IgD-negative memory B cell (primary cell): ENCODE results near the gene ZSCAN29. TPM values are rescaled to one million over a fixed set of nuclear protein-coding genes. Genes with fewer than 3 reads are reported as not detected.
A peak's percentile ranks its signal among the peaks of the same experiment; 100 is the strongest.

Experiments used
- H3K27ac Mint-ChIP-seq, 3 donors: one replicate each; pipeline ENCODE4 v1.8.0; 2020 to 2022; ENCODE audit warnings: mild to moderate bottlenecking in 3 of 3, mixed read lengths in 3 of 3, moderate library complexity in 1 of 3
- H3K27me3 Mint-ChIP-seq: one replicate; pipeline ENCODE4 v1.8.0; 2021; ENCODE audit warnings: mixed read lengths
- H3K36me3 Mint-ChIP-seq: one replicate; pipeline ENCODE4 v1.8.0; 2020; ENCODE audit warnings: mild to moderate bottlenecking, mixed read lengths
- H3K4me1 Mint-ChIP-seq, 3 donors: one replicate each; pipeline ENCODE4 v1.8.0; 2020 to 2022; ENCODE audit warnings: mixed read lengths in 3 of 3, mild to moderate bottlenecking in 1 of 3
- H3K4me3 Mint-ChIP-seq, 4 donors: one replicate each; pipeline ENCODE4 v1.8.0; 2020 to 2022; ENCODE audit warnings: mild to moderate bottlenecking in 4 of 4, mixed read lengths in 4 of 4, moderate library complexity in 3 of 4
- H3K9me3 Mint-ChIP-seq, 3 donors: one replicate each; pipeline ENCODE4 v1.8.0; 2020 to 2021; ENCODE audit warnings: mixed read lengths in 3 of 3, mild to moderate bottlenecking in 1 of 3
- polyA plus RNA-seq: library from polyadenylated mRNA; unstranded; fragments of 300-500 nt; fragmentation: Illumina TruSeq; gene quantifications from one replicate; pipeline ENCODE4 v1.2.3, GENCODE V29; 2021

The ZSCAN29 gene
- polyA plus RNA-seq, 1 donor from 2014 or later: 8.2 TPM

DNA sequence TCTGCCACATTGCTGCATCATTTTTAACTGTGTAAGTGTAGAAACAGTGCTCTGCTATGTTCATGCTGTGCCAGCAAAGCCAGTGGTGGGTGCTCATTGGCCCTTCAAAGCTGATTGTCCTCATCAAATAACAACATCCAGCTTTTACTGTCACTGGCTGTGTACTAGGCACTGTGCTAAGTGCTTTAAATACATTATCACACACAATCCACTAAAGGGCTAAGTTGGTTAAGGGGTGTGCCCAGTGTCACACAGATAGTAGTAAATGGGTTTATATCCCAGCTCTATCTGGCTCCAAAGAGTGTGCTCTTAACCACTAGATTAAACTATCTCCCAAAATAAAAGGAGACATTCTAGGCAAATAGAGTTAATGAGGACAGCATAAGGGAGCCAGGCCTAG lies 7.8 kb upstream of the ZSCAN29 start:
- Mint-ChIP-seq H3K4me3 (no peak overlapping the region), H3K27ac (no peak overlapping the region), H3K4me1 (peaks cover 4 to 7% (median 6%) of the 10 kb centered on the region in 3 donors), H3K27me3 (no peaks in the 10 kb centered on the region), H3K9me3 (no peaks in the 10 kb centered on the region), H3K36me3 (peaks cover 7% of the 10 kb centered on the region)

DNA sequence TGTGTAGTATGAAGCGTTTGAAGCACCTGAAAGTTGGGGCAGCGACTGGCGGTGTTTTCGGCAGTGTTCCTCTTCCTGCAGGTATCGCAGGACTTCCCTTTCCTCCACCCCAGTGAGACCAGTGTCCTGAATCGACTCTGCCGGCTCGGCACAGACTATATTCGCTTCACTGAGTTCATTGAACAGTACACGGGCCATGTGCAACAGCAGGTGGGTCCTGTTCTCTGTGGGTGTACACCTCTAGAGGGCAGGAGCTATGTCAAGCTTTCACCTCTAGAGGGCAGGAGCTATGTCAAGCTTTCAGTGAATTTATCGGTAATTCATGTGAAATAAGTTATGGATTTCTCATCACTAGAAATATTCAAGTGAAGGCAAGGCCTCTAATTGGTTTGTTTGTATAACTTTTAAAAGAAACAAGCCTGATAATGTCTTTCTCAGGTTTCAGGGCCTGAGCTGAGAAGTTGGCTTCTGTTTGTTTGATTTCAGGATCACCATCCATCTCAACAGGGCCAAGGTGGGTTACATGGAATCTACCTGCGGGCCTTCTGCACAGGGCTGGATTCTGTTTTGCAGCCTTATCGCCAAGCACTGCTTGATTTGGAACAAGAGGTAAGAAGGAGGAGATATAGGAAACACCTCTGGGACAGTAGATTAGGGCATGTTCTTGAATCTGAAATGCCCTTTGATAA lies 5.3 kb upstream of the ZSCAN29 start:
- peak overlapping the region in 2 of 4 donors; percentile 34 to 85 for H3K4me3 Mint-ChIP-seq
- H3K36me3 Mint-ChIP-seq: peaks cover 7% of the 10 kb centered on the region
- H3K27me3 Mint-ChIP-seq: no peaks in the 10 kb centered on the region
- peaks cover 17 to 24% (median 22%) of the 10 kb centered on the region in 3 donors for H3K4me1 Mint-ChIP-seq
- H3K27ac Mint-ChIP-seq: peak overlapping the region in 2 of 3 donors; percentile 16 to 78
- no peaks in the 10 kb centered on the region for H3K9me3 Mint-ChIP-seq

- H3K27me3 Mint-ChIP-seq: no peaks in the 10 kb centered on the region
- peaks cover 37 to 53% (median 42%) of the 10 kb centered on the region in 3 donors for H3K4me1 Mint-ChIP-seq
- peaks cover 3 to 14% (median 5%) of the 10 kb centered on the region in 3 donors for H3K9me3 Mint-ChIP-seq
- H3K4me3 Mint-ChIP-seq: peak overlapping the region; percentile 94 to 99 (median 96)
- H3K36me3 Mint-ChIP-seq: peaks cover 16% of the 10 kb centered on the region
- H3K27ac Mint-ChIP-seq: peak overlapping the region; percentile 78 to 96 (median 88)
Observed at GRCh38 chr15:43370310-43370974, 401 bp downstream of the ZSCAN29 start.

- H3K36me3 Mint-ChIP-seq: peaks cover 53% of the 10 kb centered on the region
- no peaks in the 10 kb centered on the region for H3K27me3 Mint-ChIP-seq
- H3K27ac Mint-ChIP-seq: no peak overlapping the region
- H3K9me3 Mint-ChIP-seq: peaks cover 7 to 39% (median 26%) of the 10 kb centered on the region in 3 donors
- no peak overlapping the region for H3K4me3 Mint-ChIP-seq
- peaks cover 0 to 7% (median 2%) of the 10 kb centered on the region in 3 donors for H3K4me1 Mint-ChIP-seq
Observed at GRCh38 chr15:43361313-43361903, 9.4 kb downstream of the ZSCAN29 start.

DNA sequence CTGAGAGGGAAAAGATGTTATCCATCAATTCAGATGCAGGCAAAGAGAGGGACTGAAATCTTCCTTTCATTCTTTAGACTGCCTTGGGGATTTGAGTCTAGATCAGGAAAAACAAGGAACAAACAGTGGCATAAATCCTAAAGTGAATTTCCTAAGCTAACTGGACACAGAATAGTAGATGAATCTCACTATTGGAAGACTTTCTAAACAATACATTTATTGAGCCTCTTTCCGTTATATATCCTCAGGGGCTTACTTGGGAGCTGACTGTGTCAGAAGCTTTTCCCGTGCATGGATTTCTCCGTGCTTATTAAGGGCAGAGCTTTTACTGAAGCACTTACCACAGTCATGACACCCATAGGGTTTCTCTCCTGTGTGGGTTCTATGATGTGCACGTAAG lies 10.0 kb downstream of the ZSCAN29 start:
- Mint-ChIP-seq H3K4me3 (no peak overlapping the region), H3K27ac (no peak overlapping the region), H3K36me3 (peaks cover 50% of the 10 kb centered on the region), H3K27me3 (no peaks in the 10 kb centered on the region), H3K4me1 (peaks cover 0 to 5% (median 2%) of the 10 kb centered on the region in 3 donors), H3K9me3 (peaks cover 7 to 39% (median 24%) of the 10 kb centered on the region in 3 donors)

GRCh38 chr15:43352693-43353382 lies 18.0 kb downstream of the ZSCAN29 start:
- peaks cover 5% of the 10 kb centered on the region for H3K36me3 Mint-ChIP-seq
- H3K4me1 Mint-ChIP-seq: no peaks in the 10 kb centered on the region
- H3K27me3 Mint-ChIP-seq: no peaks in the 10 kb centered on the region
- H3K27ac Mint-ChIP-seq: peak overlapping the region in 2 of 3 donors; percentile 74 to 87
- H3K9me3 Mint-ChIP-seq: no peaks in the 10 kb centered on the region
- H3K4me3 Mint-ChIP-seq: no peak overlapping the region

DNA sequence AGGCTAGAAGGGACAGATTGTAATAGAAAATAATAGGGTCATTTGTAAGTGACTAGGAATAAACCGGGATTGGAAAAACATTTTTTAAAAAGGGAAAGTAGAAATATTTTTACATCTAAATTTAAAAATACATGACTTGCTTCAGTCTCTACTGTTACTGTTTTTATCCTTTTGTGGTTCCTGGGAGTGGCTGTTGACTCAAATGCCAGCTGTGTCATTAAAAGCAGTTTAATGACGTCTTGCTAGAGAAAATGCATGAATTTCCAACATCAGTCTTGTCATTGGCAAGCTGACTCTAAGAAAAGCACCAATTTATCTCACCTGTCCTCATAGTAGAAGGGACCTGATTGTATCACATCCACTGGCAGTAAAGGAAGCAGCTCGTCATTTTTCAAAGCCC lies 23.7 kb downstream of the ZSCAN29 start:
- peaks cover 7% of the 10 kb centered on the region for H3K36me3 Mint-ChIP-seq
- no peak overlapping the region for H3K27ac Mint-ChIP-seq
- no peaks in the 10 kb centered on the region for H3K4me1 Mint-ChIP-seq
- no peaks in the 10 kb centered on the region for H3K9me3 Mint-ChIP-seq
- no peaks in the 10 kb centered on the region for H3K27me3 Mint-ChIP-seq
- H3K4me3 Mint-ChIP-seq: no peak overlapping the region

GRCh38 chr15:43346305-43346704 lies 24.5 kb downstream of the ZSCAN29 start:
- H3K27me3 Mint-ChIP-seq: no peaks in the 10 kb centered on the region
- H3K27ac Mint-ChIP-seq: no peak overlapping the region
- no peaks in the 10 kb centered on the region for H3K9me3 Mint-ChIP-seq
- H3K36me3 Mint-ChIP-seq: peaks cover 7% of the 10 kb centered on the region
- H3K4me3 Mint-ChIP-seq: no peak overlapping the region
- H3K4me1 Mint-ChIP-seq: no peaks in the 10 kb centered on the region

DNA sequence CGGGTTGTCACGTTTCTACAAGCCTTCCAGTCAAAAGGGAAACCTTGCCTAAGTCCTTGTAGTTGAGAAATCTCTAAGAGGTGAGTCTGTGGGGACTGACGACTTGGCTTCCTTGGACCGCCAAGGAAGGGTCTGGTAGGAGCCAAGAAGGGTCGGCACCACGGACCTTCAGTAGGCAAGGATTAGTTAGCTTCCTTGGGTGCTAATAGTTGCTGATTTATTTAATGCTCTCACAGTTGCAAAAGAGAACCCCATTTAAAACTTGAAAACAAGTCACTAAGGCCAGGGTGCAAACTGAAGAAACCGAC lies 40.1 kb downstream of the ZSCAN29 start:
- H3K27ac Mint-ChIP-seq: peak overlapping the region; percentile 99 to 100 (median 99)
- H3K27me3 Mint-ChIP-seq: no peaks in the 10 kb centered on the region
- peaks cover 14 to 32% (median 23%) of the 10 kb centered on the region in 3 donors for H3K4me1 Mint-ChIP-seq
- H3K9me3 Mint-ChIP-seq: no peaks in the 10 kb centered on the region
- H3K4me3 Mint-ChIP-seq: peak overlapping the region; percentile 97 to 99 (median 98)
- peaks cover 2% of the 10 kb centered on the region for H3K36me3 Mint-ChIP-seq

GRCh38 chr15:43329960-43330779 lies 40.7 kb downstream of the ZSCAN29 start, which contains the start of gene LCMT2:
TSS of gene LCMT2 (minus strand) at chr15:43330573. CDS start at chr15:43330489, 84 bp downstream.
- no peaks in the 10 kb centered on the region for H3K27me3 Mint-ChIP-seq
- peak within 1 kb of the TSS; percentile 99 to 100 (median 99) for H3K27ac Mint-ChIP-seq
- H3K9me3 Mint-ChIP-seq: no peaks in the 10 kb centered on the region
- H3K4me3 Mint-ChIP-seq: peak within 1 kb of the TSS; percentile 97 to 99 (median 98)
- peaks cover 2% of the 10 kb centered on the region for H3K36me3 Mint-ChIP-seq
- H3K4me1 Mint-ChIP-seq: peaks cover 16 to 32% (median 26%) of the 10 kb centered on the region in 3 donors

GRCh38 chr15:43329217-43329959 lies 41.5 kb downstream of the ZSCAN29 start:
- Mint-ChIP-seq H3K4me3 (peak overlapping the region; percentile 97 to 99 (median 98)), H3K4me1 (peaks cover 22 to 36% (median 27%) of the 10 kb centered on the region in 3 donors), H3K9me3 (no peaks in the 10 kb centered on the region), H3K27ac (peak overlapping the region; percentile 93 to 100 (median 99)), H3K27me3 (no peaks in the 10 kb centered on the region), H3K36me3 (peaks cover 2% of the 10 kb centered on the region)

- Mint-ChIP-seq H3K9me3 (no peaks in the 10 kb centered on the region), H3K4me1 (peaks cover 15 to 20% (median 19%) of the 10 kb centered on the region in 3 donors), H3K4me3 (peak overlapping the region in 1 of 4 donors; percentile 45), H3K27me3 (no peaks in the 10 kb centered on the region), H3K27ac (no peak overlapping the region), H3K36me3 (no peaks in the 10 kb centered on the region)
Observed at GRCh38 chr15:43325039-43325684, 45.7 kb downstream of the ZSCAN29 start.
